CD14-positive monocyte (primary cell): Measurements from ENCODE around the gene WDR17. TPM values are rescaled to one million over a fixed set of nuclear protein-coding genes. Genes with fewer than 3 reads are reported as not detected.

Experiments
- DNase-seq, 3 donors: peaks; one replicate each; pipeline ENCODE4 v3.0.0-alpha.2; 2011 to 2022
- H2AFZ ChIP-seq: 2 replicates; pipeline ENCODE4 v1.6.0; 2012; ENCODE audit warnings: mild to moderate bottlenecking, low read depth, low read length, inconsistent platforms; ENCODE audit not compliant: insufficient read depth, poor library complexity, severe bottlenecking
- H3K27ac ChIP-seq, 2 donors: 1 replicate in 1 of 2; 2 replicates in 1 of 2; pipeline ENCODE4 v1.5.1; 2012 to 2013; ENCODE audit warnings: low read length in 2 of 2, control low read depth in 1 of 2, inconsistent platforms in 1 of 2, low read depth in 1 of 2, mild to moderate bottlenecking in 1 of 2
- H3K27me3 ChIP-seq, 2 donors: one replicate each; pipeline versions ENCODE4 v1.6.0 to v1.6.1; 2011 to 2013; ENCODE audit warnings: low read length in 2 of 2; ENCODE audit not compliant: control insufficient read depth in 2 of 2, insufficient read depth in 2 of 2
- H3K36me3 ChIP-seq, 2 donors: replicated peaks in 1 of 2; 1 replicate in 1 of 2; 2 replicates in 1 of 2; pipeline versions ENCODE4 v1.5.1 to v1.6.1; 2012 to 2013; ENCODE audit warnings: low read length in 2 of 2, control low read depth in 1 of 2, inconsistent platforms in 1 of 2, mild to moderate bottlenecking in 1 of 2; ENCODE audit not compliant: insufficient read depth in 2 of 2, control insufficient read depth in 1 of 2
- H3K4me1 ChIP-seq, 2 donors: 1 replicate in 1 of 2; 2 replicates in 1 of 2; pipeline versions ENCODE4 v1.5.1 to v1.6.1; 2012 to 2013; ENCODE audit warnings: low read length in 2 of 2, control low read depth in 1 of 2, inconsistent platforms in 1 of 2, mild to moderate bottlenecking in 1 of 2, moderate library complexity in 1 of 2; ENCODE audit not compliant: insufficient read depth in 2 of 2, control insufficient read depth in 1 of 2
- H3K4me2 ChIP-seq: replicated peaks from 2 replicates; pipeline ENCODE3; 2012; ENCODE audit warnings: low read length, moderate library complexity, mild to moderate bottlenecking; ENCODE audit not compliant: poor library complexity, severe bottlenecking; ENCODE audit errors: extremely low read depth
- H3K4me3 ChIP-seq, 3 experiments: fragments of 200-600 bp in 1 of 3; sonication (generic) in 1 of 3; replicated peaks in 1 of 3; 1 replicate in 2 of 3; 2 replicates in 1 of 3; pipeline ENCODE4 v1.5.1; 2011 to 2013; ENCODE audit warnings: low read length in 3 of 3, mild to moderate bottlenecking in 3 of 3, control low read depth in 2 of 3, low read depth in 2 of 3, inconsistent platforms in 1 of 3, moderate library complexity in 1 of 3
- H3K79me2 ChIP-seq: 2 replicates; pipeline ENCODE4 v1.6.0; 2012; ENCODE audit warnings: mild to moderate bottlenecking, control low read depth, inconsistent platforms, low read length, moderate library complexity; ENCODE audit not compliant: insufficient read depth
- H3K9ac ChIP-seq: 2 replicates; pipeline ENCODE4 v1.6.0; 2017; ENCODE audit warnings: low read length, mild to moderate bottlenecking; ENCODE audit not compliant: insufficient read depth, poor library complexity, severe bottlenecking
- H3K9me3 ChIP-seq, 2 donors: replicated peaks in 1 of 2; 1 replicate in 1 of 2; 2 replicates in 1 of 2; pipeline versions ENCODE4 v1.5.1 to v1.6.1; 2012 to 2013; ENCODE audit warnings: low read length in 2 of 2, control low read depth in 1 of 2; ENCODE audit not compliant: control insufficient read depth in 1 of 2, insufficient read depth in 1 of 2
- H4K20me1 ChIP-seq: 2 replicates; pipeline ENCODE4 v1.6.0; 2012; ENCODE audit warnings: mild to moderate bottlenecking, low read length, control low read depth, moderate library complexity; ENCODE audit not compliant: insufficient read depth
- H3K27ac Mint-ChIP-seq, 7 donors: one replicate each; pipeline ENCODE4 v1.8.0; 2020; ENCODE audit warnings: mild to moderate bottlenecking in 7 of 7, mixed read lengths in 7 of 7, moderate library complexity in 6 of 7, inconsistent platforms in 2 of 7
- H3K27me3 Mint-ChIP-seq, 3 donors: one replicate each; pipeline ENCODE4 v1.8.0; 2021 to 2022; ENCODE audit warnings: low read depth in 3 of 3, mild to moderate bottlenecking in 3 of 3, mixed read lengths in 3 of 3, moderate library complexity in 3 of 3, inconsistent platforms in 1 of 3
- H3K36me3 Mint-ChIP-seq, 2 donors: one replicate each; pipeline ENCODE4 v1.8.0; 2020; ENCODE audit warnings: mixed read lengths in 2 of 2, inconsistent platforms in 1 of 2, mild to moderate bottlenecking in 1 of 2
- H3K4me1 Mint-ChIP-seq: one replicate; pipeline ENCODE4 v1.8.0; 2020; ENCODE audit warnings: mild to moderate bottlenecking, mixed read lengths
- H3K4me3 Mint-ChIP-seq, 2 donors: one replicate each; pipeline ENCODE4 v1.8.0; 2020; ENCODE audit warnings: mild to moderate bottlenecking in 2 of 2, mixed read lengths in 2 of 2, moderate library complexity in 1 of 2
- H3K9me3 Mint-ChIP-seq, 7 donors: one replicate each; pipeline ENCODE4 v1.8.0; 2020 to 2022; ENCODE audit warnings: mixed read lengths in 7 of 7, mild to moderate bottlenecking in 6 of 7, moderate library complexity in 6 of 7, inconsistent platforms in 2 of 7
- WGBS: methylation state at CpG from one replicate; pipeline ENCODE4 v1.1.5; 2013; ENCODE audit warnings: missing lambda C conversion rate; ENCODE audit not compliant: insufficient coverage; 5-methylcytosine and 5-hydroxymethylcytosine counted together
- intact Hi-C, 2 donors: fragments of 100-400 bp; cut with micrococcal nuclease; formaldehyde crosslinking; loops; one replicate each; pipeline versions ENCODE4 v1.15.0 to v1.15.1; 2023
- polyA plus RNA-seq, 3 donors: library from polyadenylated mRNA; depleted of rRNA in 1 of 3; unstranded in 2 of 3; stranded (reverse) in 1 of 3; fragments of 300-500 nt in 2 of 3; fragments of >200 nt in 1 of 3; fragmentation: Illumina TruSeq in 2 of 3; gene quantifications; 1 replicate in 2 of 3; 2 replicates in 1 of 3; pipeline ENCODE4 v1.2.3, GENCODE V29; 2012 to 2021
- TF ChIP-seq, protein P1 (sequence below): fragments of 200-600 bp; IDR thresholded peaks from one replicate; pipeline ENCODE4 v1.8.0; 2022; ENCODE audit warnings: antibody characterized with exemption, mild to moderate bottlenecking

WDR17 gene
- polyA plus RNA-seq, 3 donors: 0.22 to 2.1 (median 1.1) TPM

DNA sequence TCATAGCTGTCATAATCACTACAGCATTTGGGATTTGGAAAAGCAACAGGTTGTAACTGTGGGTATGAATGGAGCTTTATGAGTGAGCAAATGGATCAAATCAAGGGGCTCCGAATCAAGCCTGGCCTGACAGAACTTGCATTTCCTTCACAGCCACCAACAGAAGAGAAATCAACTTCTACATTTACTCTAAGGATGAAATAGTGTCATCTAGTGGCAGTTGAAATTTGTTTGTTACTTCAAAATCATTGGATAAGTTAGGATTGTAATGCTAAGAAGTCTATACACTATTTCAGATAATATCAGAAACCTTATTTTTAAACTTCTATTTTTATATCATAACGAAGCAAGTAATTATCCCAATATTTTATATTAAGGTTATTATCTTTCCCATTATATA, 10.7 kb upstream of the WDR17 start:
- TF ChIP-seq, protein P1, sequence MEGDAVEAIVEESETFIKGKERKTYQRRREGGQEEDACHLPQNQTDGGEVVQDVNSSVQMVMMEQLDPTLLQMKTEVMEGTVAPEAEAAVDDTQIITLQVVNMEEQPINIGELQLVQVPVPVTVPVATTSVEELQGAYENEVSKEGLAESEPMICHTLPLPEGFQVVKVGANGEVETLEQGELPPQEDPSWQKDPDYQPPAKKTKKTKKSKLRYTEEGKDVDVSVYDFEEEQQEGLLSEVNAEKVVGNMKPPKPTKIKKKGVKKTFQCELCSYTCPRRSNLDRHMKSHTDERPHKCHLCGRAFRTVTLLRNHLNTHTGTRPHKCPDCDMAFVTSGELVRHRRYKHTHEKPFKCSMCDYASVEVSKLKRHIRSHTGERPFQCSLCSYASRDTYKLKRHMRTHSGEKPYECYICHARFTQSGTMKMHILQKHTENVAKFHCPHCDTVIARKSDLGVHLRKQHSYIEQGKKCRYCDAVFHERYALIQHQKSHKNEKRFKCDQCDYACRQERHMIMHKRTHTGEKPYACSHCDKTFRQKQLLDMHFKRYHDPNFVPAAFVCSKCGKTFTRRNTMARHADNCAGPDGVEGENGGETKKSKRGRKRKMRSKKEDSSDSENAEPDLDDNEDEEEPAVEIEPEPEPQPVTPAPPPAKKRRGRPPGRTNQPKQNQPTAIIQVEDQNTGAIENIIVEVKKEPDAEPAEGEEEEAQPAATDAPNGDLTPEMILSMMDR: no peak
- no peak overlapping the region for H3K27ac ChIP-seq
- Mint-ChIP-seq H3K27me3 (no peaks in the 10 kb centered on the region), H3K9me3 (peaks cover 0 to 2% (median 0%) of the 10 kb centered on the region in 7 donors), H3K36me3 (no peaks in the 10 kb centered on the region), H3K27ac (no peak overlapping the region), H3K4me1 (peaks cover 5% of the 10 kb centered on the region), H3K4me3 (no peak overlapping the region)
- H4K20me1 ChIP-seq: no peaks in the 10 kb centered on the region
- intact Hi-C loops: no loop called here
- H3K79me2 ChIP-seq: no peaks in the 10 kb centered on the region
- no peak overlapping the region for H3K4me3 ChIP-seq
- H3K36me3 ChIP-seq: no peaks in the 10 kb centered on the region
- no peaks in the 10 kb centered on the region for H3K9me3 ChIP-seq
- no peaks in the 10 kb centered on the region for H3K4me1 ChIP-seq
- WGBS: no CpG with 5 or more reads among the region's 2 CpGs
- H3K4me2 ChIP-seq: no peak overlapping the region
- H3K27me3 ChIP-seq: no peaks in the 10 kb centered on the region
- DNase-seq: no peak
- H3K9ac ChIP-seq: no peak overlapping the region
- H2AFZ ChIP-seq: peak overlapping the region; percentile 23

DNA sequence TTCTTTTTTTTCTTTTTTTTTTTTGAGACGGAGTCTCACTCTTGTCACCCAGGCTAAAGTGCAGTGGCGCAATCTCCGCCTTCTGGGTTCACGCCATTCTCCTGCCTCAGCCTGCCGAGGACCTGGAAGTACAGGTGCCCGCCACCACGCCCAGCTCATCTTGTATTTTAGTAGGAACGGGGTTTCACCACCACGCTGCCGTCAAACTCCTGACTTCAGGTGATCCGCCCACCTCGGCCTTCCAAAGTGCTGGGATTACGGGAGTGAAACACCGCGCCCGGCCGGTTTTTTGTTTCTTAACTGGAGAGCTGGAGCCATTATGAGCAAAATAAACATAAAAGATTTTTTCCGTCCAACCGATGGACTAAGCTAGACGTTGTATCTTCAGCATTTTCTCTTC, 1.9 kb upstream of the WDR17 start:
- H3K27me3 Mint-ChIP-seq: peaks cover 5 to 17% (median 15%) of the 10 kb centered on the region in 3 donors
- Histone ChIP-seq H2AFZ (no peak overlapping the region), H3K36me3 (no peaks in the 10 kb centered on the region), H3K27me3 (peaks cover 0 to 3% of the 10 kb centered on the region in 2 donors), H3K4me1 (peaks cover 10 to 15% of the 10 kb centered on the region in 2 donors), H3K4me2 (no peak overlapping the region), H3K9me3 (no peaks in the 10 kb centered on the region), H3K27ac (no peak overlapping the region), H4K20me1 (no peaks in the 10 kb centered on the region), H3K9ac (no peak overlapping the region), H3K4me3 (no peak overlapping the region), H3K79me2 (no peaks in the 10 kb centered on the region)
- no peak for DNase-seq
- H3K9me3 Mint-ChIP-seq: peaks cover 0 to 2% (median 0%) of the 10 kb centered on the region in 7 donors
- no peaks in the 10 kb centered on the region for H3K36me3 Mint-ChIP-seq
- peaks cover 12% of the 10 kb centered on the region for H3K4me1 Mint-ChIP-seq
- intact Hi-C loops: no loop called here
- 98% methylated on average over 18 of the region's 20 CpGs for WGBS
- H3K4me3 Mint-ChIP-seq: peak overlapping the region in 1 of 2 donors; percentile 12
- peak overlapping the region in 1 of 7 donors; percentile 47 for H3K27ac Mint-ChIP-seq
- TF ChIP-seq, protein P1: no peak
